GM12801 (cell line): ENCODE results near the gene TTC9.

Experiments used
- CTCF ChIP-seq: IDR thresholded peaks from one replicate; pipeline ENCODE4 v1.5.1; 2011; ENCODE audit warnings: control low read depth; ENCODE audit not compliant: insufficient read length; ENCODE audit errors: extremely low read depth

The TTC9 gene

GRCh38 chr14:70666361-70666686, 24.6 kb downstream of the TTC9 start:
- TF ChIP-seq CTCF = no peak

- no peak for TF ChIP-seq CTCF
These were observed 29.4 kb downstream of the TTC9 start for GRCh38 chr14:70670992-70671651.

GRCh38 chr14:70671652-70672644, 30.2 kb downstream of the TTC9 start:
- no peak for TF ChIP-seq CTCF

GRCh38 chr14:70677341-70677740, 35.6 kb downstream of the TTC9 start:
- no peak for TF ChIP-seq CTCF

GRCh38 chr14:70680748-70681147, 39.0 kb downstream of the TTC9 start:
- TF ChIP-seq CTCF = no peak

GRCh38 chr14:70683983-70684382, 42.3 kb downstream of the TTC9 start:
- no peak for TF ChIP-seq CTCF

- TF ChIP-seq CTCF = no peak
These were observed 43.9 kb downstream of the TTC9 start for GRCh38 chr14:70685474-70686197.
